ENCODE measurements around the gene SFTA2. TPM values are rescaled to one million over a fixed set of nuclear protein-coding genes. Genes with fewer than 3 reads are reported as not detected.

Gene SFTA2
- total RNA-seq, 3 donors from 2014 or later (not counting 1 experiment from before 2014, with no cell fraction given): not detected

DNA sequence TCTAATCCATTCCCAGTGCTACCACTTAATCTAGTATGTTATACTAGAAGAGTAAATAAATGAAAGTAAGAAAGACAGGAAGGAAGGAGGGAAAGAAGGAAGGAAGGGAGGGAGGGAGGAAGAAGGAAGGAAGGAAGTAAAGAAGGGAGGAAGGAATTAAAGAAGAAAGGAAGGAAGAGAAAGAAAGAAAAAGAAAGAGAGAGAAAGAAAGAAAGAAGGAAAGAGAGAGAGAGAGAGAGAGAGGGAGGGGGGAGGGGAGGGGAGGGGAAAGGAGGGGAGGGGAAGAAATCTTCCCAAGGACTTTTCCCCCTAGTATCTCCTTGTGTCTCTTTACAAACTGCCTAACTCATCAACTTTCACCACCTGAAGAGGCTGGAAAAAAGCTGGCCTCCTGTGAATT is 30.7 kb upstream of the SFTA2 start:
- ATAC-seq (no peak), DNase-seq (no peak)
- no peaks in the 10 kb centered on the region for H3K9me3 ChIP-seq (ENCODE audit: control insufficient read depth, insufficient read depth, low read length)
- no peaks in the 10 kb centered on the region for H3K36me3 Mint-ChIP-seq
- peaks cover 26% of the 10 kb centered on the region for H3K4me1 ChIP-seq (ENCODE audit: control insufficient read depth, insufficient read depth, low read length)
- TF ChIP-seq, protein P1, sequence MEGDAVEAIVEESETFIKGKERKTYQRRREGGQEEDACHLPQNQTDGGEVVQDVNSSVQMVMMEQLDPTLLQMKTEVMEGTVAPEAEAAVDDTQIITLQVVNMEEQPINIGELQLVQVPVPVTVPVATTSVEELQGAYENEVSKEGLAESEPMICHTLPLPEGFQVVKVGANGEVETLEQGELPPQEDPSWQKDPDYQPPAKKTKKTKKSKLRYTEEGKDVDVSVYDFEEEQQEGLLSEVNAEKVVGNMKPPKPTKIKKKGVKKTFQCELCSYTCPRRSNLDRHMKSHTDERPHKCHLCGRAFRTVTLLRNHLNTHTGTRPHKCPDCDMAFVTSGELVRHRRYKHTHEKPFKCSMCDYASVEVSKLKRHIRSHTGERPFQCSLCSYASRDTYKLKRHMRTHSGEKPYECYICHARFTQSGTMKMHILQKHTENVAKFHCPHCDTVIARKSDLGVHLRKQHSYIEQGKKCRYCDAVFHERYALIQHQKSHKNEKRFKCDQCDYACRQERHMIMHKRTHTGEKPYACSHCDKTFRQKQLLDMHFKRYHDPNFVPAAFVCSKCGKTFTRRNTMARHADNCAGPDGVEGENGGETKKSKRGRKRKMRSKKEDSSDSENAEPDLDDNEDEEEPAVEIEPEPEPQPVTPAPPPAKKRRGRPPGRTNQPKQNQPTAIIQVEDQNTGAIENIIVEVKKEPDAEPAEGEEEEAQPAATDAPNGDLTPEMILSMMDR (IDR thresholded peaks at IDR 0.05): no peak
- H3K4me3 ChIP-seq (ENCODE audit: low read length): no peak overlapping the region
- H3K27ac ChIP-seq (ENCODE audit: low read length): no peak overlapping the region
- peaks cover 4% of the 10 kb centered on the region for H3K27me3 ChIP-seq (ENCODE audit: control insufficient read depth, insufficient read depth, low read length)
- no peaks in the 10 kb centered on the region for H3K36me3 ChIP-seq (ENCODE audit: control insufficient read depth, insufficient read depth, low read length)
- H3K4me3 Mint-ChIP-seq: no peak overlapping the region
- H3K9me3 Mint-ChIP-seq: no peaks in the 10 kb centered on the region
- no peak overlapping the region for H3K27ac Mint-ChIP-seq
- peaks cover 29 to 31% of the 10 kb centered on the region in 2 donors for H3K4me1 Mint-ChIP-seq
- peaks cover 38 to 56% of the 10 kb centered on the region in 2 donors for H3K27me3 Mint-ChIP-seq (ENCODE audit: low read depth in 2 of 2)
- intact Hi-C loops (cut with micrococcal nuclease): no loop called here

DNA sequence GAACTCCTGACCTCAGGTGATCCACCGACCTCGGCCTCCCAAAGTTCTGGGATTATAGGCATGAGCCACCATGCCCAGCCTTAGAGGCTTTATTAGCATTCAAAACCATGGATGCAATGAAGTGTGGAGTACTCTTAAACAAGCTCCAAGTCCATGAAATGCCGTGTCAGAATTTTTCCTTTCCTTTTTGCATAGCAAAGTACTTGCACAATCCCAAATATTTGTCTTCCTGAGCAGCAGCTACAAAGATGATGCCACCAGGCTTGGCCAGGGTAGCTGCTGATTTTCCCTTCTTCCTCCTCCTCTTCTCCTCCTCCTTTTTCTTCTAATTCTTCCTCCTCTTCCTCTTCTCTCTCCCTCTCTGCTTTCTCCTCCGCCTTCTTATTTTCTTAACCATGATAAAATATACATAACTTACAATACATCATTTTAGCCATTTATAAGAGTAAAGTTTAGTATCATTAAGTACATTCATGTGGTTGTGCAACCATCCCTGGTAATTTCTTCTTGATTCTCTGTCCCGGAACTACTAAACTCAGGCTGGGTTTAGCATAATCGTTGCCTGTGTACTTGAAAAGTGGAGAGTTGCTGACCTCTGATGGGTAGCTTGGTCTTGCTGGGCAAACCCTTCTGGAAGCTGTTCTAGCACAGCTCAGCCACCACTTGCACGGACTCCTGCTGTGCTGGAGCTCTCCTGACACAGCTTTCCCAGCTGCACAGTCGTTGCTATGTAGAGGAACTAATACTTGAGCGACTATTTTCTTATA is 29.1 kb upstream of the SFTA2 start:
- Mint-ChIP-seq H3K27me3 (ENCODE audit: low read depth in 2 of 2) (peaks cover 45 to 62% of the 10 kb centered on the region in 2 donors), H3K36me3 (no peaks in the 10 kb centered on the region), H3K27ac (no peak overlapping the region), H3K4me1 (peaks cover 28 to 32% of the 10 kb centered on the region in 2 donors), H3K9me3 (no peaks in the 10 kb centered on the region), H3K4me3 (no peak overlapping the region)
- H3K4me1 ChIP-seq (ENCODE audit: control insufficient read depth, insufficient read depth, low read length): peaks cover 29% of the 10 kb centered on the region
- H3K27me3 ChIP-seq (ENCODE audit: control insufficient read depth, insufficient read depth, low read length): peaks cover 6% of the 10 kb centered on the region
- TF ChIP-seq, protein P1 (IDR thresholded peaks at IDR 0.05): no peak
- intact Hi-C loops (cut with micrococcal nuclease): no loop called here
- H3K4me3 ChIP-seq (ENCODE audit: low read length): no peak overlapping the region
- no peaks in the 10 kb centered on the region for H3K9me3 ChIP-seq (ENCODE audit: control insufficient read depth, insufficient read depth, low read length)
- ATAC-seq: no peak
- DNase-seq: no peak
- H3K36me3 ChIP-seq (ENCODE audit: control insufficient read depth, insufficient read depth, low read length): no peaks in the 10 kb centered on the region
- whole genome bisulfite sequencing (ENCODE audit: insufficient coverage): 87% methylated on average over 7 of the region's 9 CpGs
- no peak overlapping the region for H3K27ac ChIP-seq (ENCODE audit: low read length)

DNA sequence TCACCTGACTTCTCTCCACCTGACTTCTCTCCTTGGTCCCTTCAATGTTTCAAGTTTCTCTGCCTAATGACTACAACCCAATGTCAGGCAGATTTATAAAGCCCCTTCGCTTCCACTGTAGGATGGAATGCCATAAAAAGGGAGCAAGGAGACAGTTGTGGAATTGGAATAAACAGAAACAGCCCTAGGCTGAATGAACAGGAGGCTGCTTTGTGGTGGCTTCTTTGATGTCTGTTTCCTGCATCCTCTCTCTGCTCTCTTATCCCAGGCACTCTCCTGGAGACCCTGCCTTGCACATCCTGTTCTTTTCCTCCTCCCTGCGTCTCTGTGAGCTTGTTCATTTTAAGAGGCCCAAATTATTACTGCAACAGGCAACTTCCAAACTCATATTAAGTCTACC is 25.7 kb upstream of the SFTA2 start:
- WGBS (ENCODE audit: insufficient coverage): 77% methylated on average over 2 of the region's 2 CpGs
- H3K36me3 ChIP-seq (ENCODE audit: control insufficient read depth, insufficient read depth, low read length): no peaks in the 10 kb centered on the region
- H3K36me3 Mint-ChIP-seq: no peaks in the 10 kb centered on the region

More for the DNA sequence above, 25.7 kb upstream of the SFTA2 start:
- Mint-ChIP-seq H3K27ac (no peak overlapping the region), H3K9me3 (no peaks in the 10 kb centered on the region), H3K27me3 (ENCODE audit: low read depth in 2 of 2) (peaks cover 47 to 57% of the 10 kb centered on the region in 2 donors), H3K4me3 (no peak overlapping the region), H3K4me1 (peaks cover 0 to 15% of the 10 kb centered on the region in 2 donors)
- no peak for DNase-seq
- no peak overlapping the region for H3K4me3 ChIP-seq (ENCODE audit: low read length)
- no peaks in the 10 kb centered on the region for H3K9me3 ChIP-seq (ENCODE audit: control insufficient read depth, insufficient read depth, low read length)
- no peak for ATAC-seq
- H3K27ac ChIP-seq (ENCODE audit: low read length): no peak overlapping the region
- intact Hi-C loops (cut with micrococcal nuclease): no loop called here
- peaks cover 4% of the 10 kb centered on the region for H3K27me3 ChIP-seq (ENCODE audit: control insufficient read depth, insufficient read depth, low read length)
- H3K4me1 ChIP-seq (ENCODE audit: control insufficient read depth, insufficient read depth, low read length): peaks cover 15% of the 10 kb centered on the region
- TF ChIP-seq, protein P1 (IDR thresholded peaks at IDR 0.05): no peak
